Upper lobe of right lung (tissue), 1 donor: ENCODE results near the gene C1orf116. TPM values are rescaled to one million over a fixed set of nuclear protein-coding genes. Genes with fewer than 3 reads are reported as not detected.

Experiments used
- ATAC-seq: fragments of 200-7000 bp; cut with Tn5 transposase; one replicate; pipeline ENCODE4 v1.9.1; 2020; ENCODE audit warnings: mild to moderate bottlenecking, moderate library complexity
- DNase-seq: peaks from one replicate; pipeline ENCODE4 v3.0.0-alpha.2; 2020
- H3K27ac ChIP-seq: fragments of 200-600 bp; one replicate; pipeline ENCODE4 v1.8.0; 2022
- H3K27me3 ChIP-seq: fragments of 200-600 bp; one replicate; pipeline ENCODE4 v1.8.0; 2022; ENCODE audit warnings: mild to moderate bottlenecking
- H3K36me3 ChIP-seq: fragments of 200-600 bp; one replicate; pipeline ENCODE4 v1.8.0; 2022
- H3K4me1 ChIP-seq: fragments of 200-600 bp; one replicate; pipeline ENCODE4 v1.8.0; 2022
- H3K4me3 ChIP-seq: fragments of 200-600 bp; one replicate; pipeline ENCODE4 v1.8.0; 2022; ENCODE audit warnings: mild to moderate bottlenecking
- H3K9me3 ChIP-seq: fragments of 200-600 bp; one replicate; pipeline ENCODE4 v1.8.0; 2022
- CTCF ChIP-seq: fragments of 200-600 bp; IDR thresholded peaks from one replicate; pipeline ENCODE4 v1.8.0; 2022; ENCODE audit warnings: antibody characterized with exemption
- intact Hi-C: fragments of 100-400 bp; cut with DNase I; formaldehyde crosslinking; loops from one replicate; pipeline ENCODE4 v1.11.0; 2022
- total RNA-seq: library from RNA; stranded (reverse); fragmentation: NEBNext Ultra II Directional; extraction: Animal tissue kit (Norgen Biotek cat#: 25700); gene quantifications from one replicate; pipeline ENCODE4 v1.2.1, GENCODE V29; 2021
- donor health status: DM: no; HTN: yes; CAD: no; lungs with severe emphysema.

The C1orf116 gene
- total RNA-seq, 1 donor from 2014 or later, result 128 TPM

- H3K27me3 ChIP-seq, result no peaks in the 10 kb centered on the region
- TF ChIP-seq CTCF, result peak; percentile 51
- ATAC-seq (peak; percentile 70), DNase-seq (no peak)
- H3K27ac ChIP-seq, result no peak overlapping the region
- H3K4me3 ChIP-seq, result no peak overlapping the region
- no peaks in the 10 kb centered on the region for H3K4me1 ChIP-seq
- H3K9me3 ChIP-seq, result no peaks in the 10 kb centered on the region
- intact Hi-C loops, result no loop called here
- no peaks in the 10 kb centered on the region for H3K36me3 ChIP-seq
Measured at GRCh38 chr1:206979379-206980043, 53.0 kb downstream of the C1orf116 start.

- Histone ChIP-seq H3K4me3 (no peak overlapping the region), H3K27ac (no peak overlapping the region), H3K9me3 (no peaks in the 10 kb centered on the region), H3K27me3 (no peaks in the 10 kb centered on the region), H3K36me3 (no peaks in the 10 kb centered on the region), H3K4me1 (no peaks in the 10 kb centered on the region)
- TF ChIP-seq CTCF, result no peak
- DNase-seq, result no peak
- peak; percentile 48 for ATAC-seq
- intact Hi-C loops, result no loop called here
Measured at GRCh38 chr1:206978259-206978658, 54.3 kb downstream of the C1orf116 start.

- Histone ChIP-seq H3K27ac (no peak overlapping the region), H3K9me3 (no peaks in the 10 kb centered on the region), H3K4me3 (no peak overlapping the region), H3K4me1 (no peaks in the 10 kb centered on the region), H3K36me3 (no peaks in the 10 kb centered on the region), H3K27me3 (no peaks in the 10 kb centered on the region)
- no peak for ATAC-seq
- DNase-seq, result no peak
- intact Hi-C loops, result no loop called here
- no peak for TF ChIP-seq CTCF
Measured at GRCh38 chr1:206975306-206975705, 57.2 kb downstream of the C1orf116 start.

GRCh38 chr1:206974140-206974539 lies 58.4 kb downstream of the C1orf116 start:
- H3K27ac ChIP-seq, result no peak overlapping the region
- H3K36me3 ChIP-seq, result no peaks in the 10 kb centered on the region
- H3K4me3 ChIP-seq, result no peak overlapping the region
- ATAC-seq, result no peak
- intact Hi-C loops, result no loop called here
- TF ChIP-seq CTCF, result no peak
- H3K9me3 ChIP-seq, result no peaks in the 10 kb centered on the region
- peaks cover 2% of the 10 kb centered on the region for H3K4me1 ChIP-seq
- no peak for DNase-seq
- H3K27me3 ChIP-seq, result no peaks in the 10 kb centered on the region

- no peak for ATAC-seq
- H3K9me3 ChIP-seq, result no peaks in the 10 kb centered on the region
- DNase-seq, result no peak
- no peak for TF ChIP-seq CTCF
- H3K4me3 ChIP-seq, result no peak overlapping the region
- H3K27ac ChIP-seq, result no peak overlapping the region
- H3K36me3 ChIP-seq, result no peaks in the 10 kb centered on the region
- intact Hi-C loops, result no loop called here
- H3K27me3 ChIP-seq, result no peaks in the 10 kb centered on the region
- peaks cover 16% of the 10 kb centered on the region for H3K4me1 ChIP-seq
Measured at GRCh38 chr1:206972728-206973127, 59.8 kb downstream of the C1orf116 start.
